GM20431 (cell line): Measurements from ENCODE around the gene HYDIN.
"Not testable (repeated sequence)": the region's sequence is repeated elsewhere in the genome, so short reads cannot be mapped to it uniquely, and the experiment has no call there.

ENCODE experiments used
- in situ Hi-C: fragments of 300-500 bp; cut with MseI, MboI; formaldehyde crosslinking; loops from one replicate; pipeline ENCODE4 v1.15.0; 2020; ENCODE audit warnings: low sequenced_read_pairs; ENCODE audit not compliant: unreplicated experiment

HYDIN gene

GRCh38 chr16:71226229-71227141 is 4.0 kb downstream of the HYDIN start:
- in situ Hi-C loops, result no loop called here

- in situ Hi-C loops, result no loop called here
Measured at GRCh38 chr16:71225145-71225544, 5.4 kb downstream of the HYDIN start.

GRCh38 chr16:71218306-71218963 is 12.1 kb downstream of the HYDIN start:
- in situ Hi-C loops, result no loop called here

- in situ Hi-C loops, result no loop called here
Measured at GRCh38 chr16:71217506-71217905, 13.0 kb downstream of the HYDIN start.

- in situ Hi-C loops, result no loop called here
Measured at GRCh38 chr16:71216714-71217113, 13.8 kb downstream of the HYDIN start.

- in situ Hi-C loops, result no loop called here
Measured at GRCh38 chr16:71214746-71215381, 15.7 kb downstream of the HYDIN start.

GRCh38 chr16:71205482-71206131 is 24.9 kb downstream of the HYDIN start:
- in situ Hi-C loops, result no loop called here

- in situ Hi-C loops, result no loop called here
Measured at GRCh38 chr16:71203631-71204030, 26.9 kb downstream of the HYDIN start.

- in situ Hi-C loops, result no loop called here
Measured at GRCh38 chr16:71201556-71201955, 29.0 kb downstream of the HYDIN start.

GRCh38 chr16:71201054-71201453 is 29.5 kb downstream of the HYDIN start:
- in situ Hi-C loops, result no loop called here

- in situ Hi-C loops, result no loop called here
Measured at GRCh38 chr16:71198408-71198807, 32.1 kb downstream of the HYDIN start.

GRCh38 chr16:71192387-71192786 is 38.1 kb downstream of the HYDIN start:
- in situ Hi-C loops, result no loop called here

GRCh38 chr16:71188956-71189712 is 41.4 kb downstream of the HYDIN start:
- in situ Hi-C loops, result no loop called here

GRCh38 chr16:71185347-71185746 is 45.2 kb downstream of the HYDIN start:
- in situ Hi-C loops, result no loop called here

- in situ Hi-C loops, result no loop called here
Measured at GRCh38 chr16:71179569-71179968, 51.0 kb downstream of the HYDIN start.

- in situ Hi-C loops, result no loop called here
Measured at GRCh38 chr16:71172481-71173207, 57.9 kb downstream of the HYDIN start.

GRCh38 chr16:71161007-71161406 is 69.5 kb downstream of the HYDIN start:
- in situ Hi-C loops, result not testable (repeated sequence)

GRCh38 chr16:71157278-71157677 is 73.2 kb downstream of the HYDIN start:
- in situ Hi-C loops, result not testable (repeated sequence)

- in situ Hi-C loops, result not testable (repeated sequence)
Measured at GRCh38 chr16:71153329-71153728, 77.2 kb downstream of the HYDIN start.
